Measurements from ENCODE around the gene URB1.

Gene URB1

DNA sequence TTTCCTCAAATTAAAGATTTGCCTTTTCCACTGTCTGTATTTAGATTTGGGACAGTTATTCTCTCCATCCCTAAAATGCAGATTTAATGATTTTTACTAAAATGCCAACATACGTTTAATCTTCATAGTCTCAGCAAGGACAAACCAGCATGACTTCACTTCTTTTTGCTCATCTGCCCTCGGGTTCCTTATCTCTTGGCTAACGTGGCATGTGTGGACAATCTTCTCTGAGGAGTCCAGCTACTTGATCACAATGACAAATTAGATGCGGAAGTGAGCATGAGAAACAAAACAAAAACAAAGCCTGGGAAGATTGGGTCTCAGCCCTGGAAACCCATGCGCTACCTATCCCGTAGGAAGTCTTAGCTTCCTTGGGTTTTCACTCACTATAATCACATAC lies 93.1 kb downstream of the URB1 start:
- no peak for DNase-seq (ENCODE audit: low spot score)
- TF ChIP-seq, protein P1, sequence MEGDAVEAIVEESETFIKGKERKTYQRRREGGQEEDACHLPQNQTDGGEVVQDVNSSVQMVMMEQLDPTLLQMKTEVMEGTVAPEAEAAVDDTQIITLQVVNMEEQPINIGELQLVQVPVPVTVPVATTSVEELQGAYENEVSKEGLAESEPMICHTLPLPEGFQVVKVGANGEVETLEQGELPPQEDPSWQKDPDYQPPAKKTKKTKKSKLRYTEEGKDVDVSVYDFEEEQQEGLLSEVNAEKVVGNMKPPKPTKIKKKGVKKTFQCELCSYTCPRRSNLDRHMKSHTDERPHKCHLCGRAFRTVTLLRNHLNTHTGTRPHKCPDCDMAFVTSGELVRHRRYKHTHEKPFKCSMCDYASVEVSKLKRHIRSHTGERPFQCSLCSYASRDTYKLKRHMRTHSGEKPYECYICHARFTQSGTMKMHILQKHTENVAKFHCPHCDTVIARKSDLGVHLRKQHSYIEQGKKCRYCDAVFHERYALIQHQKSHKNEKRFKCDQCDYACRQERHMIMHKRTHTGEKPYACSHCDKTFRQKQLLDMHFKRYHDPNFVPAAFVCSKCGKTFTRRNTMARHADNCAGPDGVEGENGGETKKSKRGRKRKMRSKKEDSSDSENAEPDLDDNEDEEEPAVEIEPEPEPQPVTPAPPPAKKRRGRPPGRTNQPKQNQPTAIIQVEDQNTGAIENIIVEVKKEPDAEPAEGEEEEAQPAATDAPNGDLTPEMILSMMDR (IDR thresholded peaks at IDR 0.05; ENCODE audit: extremely low read depth, missing control alignments), result no peak

DNA sequence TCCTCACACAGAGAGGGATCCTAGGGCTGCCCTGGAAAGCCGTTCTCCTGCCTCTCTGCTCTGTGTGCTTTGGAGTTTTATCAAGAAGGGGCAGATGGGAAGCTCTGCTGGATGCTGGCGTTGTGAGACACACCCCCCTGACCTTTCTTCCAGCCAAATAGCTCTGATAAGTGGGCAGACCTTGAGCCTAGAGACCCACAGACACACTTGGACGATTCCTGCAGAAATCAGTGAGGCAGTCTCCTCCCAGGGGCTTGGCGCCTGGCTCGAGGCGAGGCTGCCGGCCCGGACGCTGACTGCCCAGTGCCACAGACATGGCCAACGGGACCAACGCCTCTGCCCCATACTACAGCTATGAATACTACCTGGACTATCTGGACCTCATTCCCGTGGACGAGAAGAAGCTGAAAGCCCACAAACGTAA lies 94.1 kb downstream of the URB1 start, which contains the start of gene MRAP:
Gene MRAP, plus strand, starts transcription at position 198 of the 424 bp plus-strand sequence. Its CDS starts 117 bp downstream, at position 315.
- no peak for DNase-seq (ENCODE audit: low spot score)
- TF ChIP-seq, protein P1 (IDR thresholded peaks at IDR 0.05; ENCODE audit: extremely low read depth, missing control alignments), result no peak

DNA sequence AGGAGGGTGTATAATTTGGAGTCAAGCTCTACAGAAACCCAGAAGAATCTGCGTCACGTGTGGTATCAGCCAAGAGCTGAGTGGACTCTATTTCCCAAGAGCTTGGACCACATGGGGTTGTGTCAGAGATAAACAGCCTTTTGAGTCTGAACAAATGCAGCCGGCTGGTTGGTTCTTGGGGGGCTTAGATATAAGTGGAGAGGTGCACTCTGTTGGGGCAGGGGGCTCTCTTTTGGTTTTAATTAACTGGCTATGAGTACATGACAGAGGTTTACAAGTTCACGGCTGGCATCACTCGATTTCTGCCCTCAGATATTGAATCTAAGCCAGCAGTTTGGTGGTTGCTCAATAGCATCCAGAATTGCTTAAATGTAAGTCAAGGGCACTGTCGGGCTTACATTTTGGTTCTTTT lies 94.7 kb downstream of the URB1 start:
- TF ChIP-seq, protein P1 (IDR thresholded peaks at IDR 0.05; ENCODE audit: extremely low read depth, missing control alignments), result no peak
- DNase-seq (ENCODE audit: low spot score), result no peak

DNA sequence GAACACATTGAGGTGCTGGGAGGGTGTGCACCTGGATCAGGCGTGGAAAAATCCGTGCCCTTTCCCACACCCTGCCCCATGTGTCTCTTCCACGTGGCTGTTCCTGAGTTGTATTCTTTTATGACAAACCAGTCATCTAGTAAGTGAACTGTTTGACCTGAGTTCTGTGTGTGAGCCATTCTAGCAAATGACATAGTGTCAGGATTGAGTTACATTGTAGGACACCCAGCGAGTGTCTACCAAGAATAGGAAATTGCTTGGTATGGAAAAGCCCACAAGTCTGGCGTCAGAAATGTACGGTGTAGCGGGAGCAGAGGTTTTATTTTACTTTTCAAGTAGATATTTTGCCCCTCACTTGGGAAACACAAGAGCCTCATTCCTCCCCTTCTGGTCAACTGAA lies 95.4 kb downstream of the URB1 start:
- TF ChIP-seq, protein P1 (IDR thresholded peaks at IDR 0.05; ENCODE audit: extremely low read depth, missing control alignments), result no peak
- no peak for DNase-seq (ENCODE audit: low spot score)

DNA sequence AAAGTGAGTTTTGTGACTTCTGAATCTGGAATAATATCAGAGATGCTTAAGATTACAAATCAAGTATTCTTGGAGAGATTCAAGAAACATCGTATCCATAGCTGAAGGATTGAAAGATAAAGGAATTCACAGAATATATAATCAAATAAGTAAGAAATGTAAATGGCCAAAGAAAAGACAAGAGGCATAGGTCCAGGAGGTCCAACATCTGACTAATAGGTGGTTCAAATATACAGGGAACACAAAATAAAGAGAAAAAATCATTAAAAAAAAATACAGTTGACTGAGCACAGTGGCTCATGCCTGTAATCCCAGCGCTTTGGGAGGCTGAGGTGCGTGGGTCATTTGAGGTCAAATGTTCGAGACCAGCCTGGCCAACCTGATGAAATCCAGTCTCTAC lies 107.3 kb downstream of the URB1 start:
- DNase-seq (ENCODE audit: low spot score), result no peak
- TF ChIP-seq, protein P1 (IDR thresholded peaks at IDR 0.05; ENCODE audit: extremely low read depth, missing control alignments), result no peak

DNA sequence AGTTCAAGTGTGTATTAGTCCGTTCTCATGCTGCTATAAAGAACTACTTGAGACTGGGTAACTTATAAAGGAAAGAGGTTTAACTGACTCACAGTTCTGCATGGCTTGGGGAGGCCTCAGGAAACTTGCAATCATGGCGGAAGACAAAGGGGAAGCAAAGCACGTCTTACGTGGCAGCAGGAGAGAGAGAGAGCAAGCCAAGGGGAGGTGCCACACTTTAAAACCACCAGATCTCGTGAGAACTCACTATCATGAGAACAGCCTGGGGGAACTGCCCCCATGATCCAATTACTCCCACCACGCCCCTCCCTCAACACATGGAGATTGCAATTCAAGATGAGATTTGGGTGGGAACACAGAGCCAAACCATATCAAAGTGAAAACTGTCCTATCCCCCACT lies 109.8 kb downstream of the URB1 start:
- TF ChIP-seq, protein P1 (IDR thresholded peaks at IDR 0.05; ENCODE audit: extremely low read depth, missing control alignments), result no peak
- DNase-seq (ENCODE audit: low spot score), result no peak

DNA sequence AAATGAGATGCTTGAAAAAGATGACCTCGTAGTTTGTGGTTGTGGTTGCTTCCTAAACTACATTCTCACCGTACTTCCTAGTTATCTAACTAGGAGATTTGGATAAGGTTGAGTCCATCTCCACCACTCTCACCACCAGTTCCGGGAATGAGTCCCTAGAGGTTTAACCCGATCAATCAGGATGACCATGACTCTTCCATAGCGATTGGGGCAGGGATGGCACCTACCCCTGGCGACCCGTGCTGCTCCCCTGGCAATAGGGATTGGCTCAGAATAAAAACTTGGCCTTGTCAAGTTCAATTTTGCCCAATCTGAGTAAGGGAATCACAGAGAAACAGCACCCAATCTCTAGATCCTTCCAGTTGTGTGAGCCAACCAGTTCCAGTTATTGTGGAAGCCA lies 111.3 kb downstream of the URB1 start:
- DNase-seq (ENCODE audit: low spot score), result no peak

More for the DNA sequence above, 111.3 kb downstream of the URB1 start:
- TF ChIP-seq, protein P1 (IDR thresholded peaks at IDR 0.05; ENCODE audit: extremely low read depth, missing control alignments), result no peak
